ENCODE results near the gene HMGCR.

The HMGCR gene

GRCh38 chr5:75375414-75375813 is 38.4 kb downstream of the HMGCR start (continued):
- no peak for TF ChIP-seq ZNF791 (tag by site-specific recombination; IDR thresholded peaks at IDR 0.05)
- TF ChIP-seq ZBTB11 (tag by site-specific recombination; conservative IDR thresholded peaks at IDR 0.05; ENCODE audit: low read depth), result peak; percentile 75
- peak; percentile 29 for TF ChIP-seq ZNF654 (tag by site-specific recombination; IDR thresholded peaks at IDR 0.05; ENCODE audit: low read depth)
- no peak for TF ChIP-seq ZNF501 (tag by site-specific recombination; IDR thresholded peaks at IDR 0.05)

- no peaks in the 10 kb centered on the region for H3K9me3 ChIP-seq (ENCODE audit: control insufficient read depth, insufficient read depth, low read depth, low read length)
- peaks cover 28 to 38% of the 10 kb centered on the region in 2 experiments for H3K36me3 ChIP-seq (ENCODE audit: control insufficient read depth in 2 of 2, insufficient read depth in 1 of 2, low read length in 2 of 2)
- ChIA-PET CTCF (interaction anchor here (1.1 kb wide), 1 partner anchor 301 kb away, joined by 3 read pairs; no protein-coding TSS in a partner anchor), POLR2A (no interaction called here)
- no peak for TF ChIP-seq PRDM6 (tag by site-specific recombination; IDR thresholded peaks at IDR 0.05)
- no peak for TF ChIP-seq ZNF776 (tag by site-specific recombination; IDR thresholded peaks at IDR 0.05; ENCODE audit: borderline replicate concordance)
- TF ChIP-seq ZNF433 (tag by site-specific recombination; IDR thresholded peaks at IDR 0.05; ENCODE audit: low read depth), result no peak
- TF ChIP-seq ZNF366 (tag by site-specific recombination; conservative IDR thresholded peaks at IDR 0.05), result no peak
- no peak for TF ChIP-seq BCL11B (tag by site-specific recombination; IDR thresholded peaks at IDR 0.05; ENCODE audit: low read depth)
- TF ChIP-seq ZBTB6 (tag by site-specific recombination; IDR thresholded peaks at IDR 0.05), result no peak
- no peaks in the 10 kb centered on the region for H3K4me1 ChIP-seq (ENCODE audit: control insufficient read depth, insufficient read depth, low read length)
- no peak overlapping the region for H3K27ac ChIP-seq (ENCODE audit: extremely low read depth, low read depth, low read length)
- no peak overlapping the region for H3K4me3 ChIP-seq (ENCODE audit: low read depth, low read length)
These were observed 43.1 kb downstream of the HMGCR start for GRCh38 chr5:75380099-75380498.

- CTCF ChIA-PET, result interaction anchor here (1.0 kb wide), 1 partner anchor 13 kb away, joined by 3 read pairs; no protein-coding TSS in a partner anchor
- POLR2A ChIA-PET, result no interaction called here
- Histone ChIP-seq H3K9me3 (ENCODE audit: control insufficient read depth, insufficient read depth, low read depth, low read length) (no peaks in the 10 kb centered on the region), H3K4me1 (ENCODE audit: control insufficient read depth, insufficient read depth, low read length) (no peaks in the 10 kb centered on the region), H3K4me3 (ENCODE audit: low read depth, low read length) (no peak overlapping the region), H3K36me3 (ENCODE audit: control insufficient read depth in 2 of 2, insufficient read depth in 1 of 2, low read length in 2 of 2) (peaks cover 28 to 39% of the 10 kb centered on the region in 2 experiments), H3K27ac (ENCODE audit: extremely low read depth, low read depth, low read length) (no peak overlapping the region)
- no peak for TF ChIP-seq ZBTB44 (tag by site-specific recombination; IDR thresholded peaks at IDR 0.05)
- TF ChIP-seq MZF1 (tag by site-specific recombination; IDR thresholded peaks at IDR 0.05; ENCODE audit: borderline replicate concordance), result no peak
- TF ChIP-seq SETDB1 (IDR thresholded peaks at IDR 0.05; ENCODE audit: insufficient read length, low read length), result no peak
- TF ChIP-seq ZNF549 (tag by site-specific recombination; IDR thresholded peaks at IDR 0.05), result no peak
- TF ChIP-seq ZNF776 (tag by site-specific recombination; IDR thresholded peaks at IDR 0.05; ENCODE audit: borderline replicate concordance), result no peak
- no peak for TF ChIP-seq SCRT2 (tag by site-specific recombination; IDR thresholded peaks at IDR 0.05)
- no peak for TF ChIP-seq ZNF544 (tag by site-specific recombination; IDR thresholded peaks at IDR 0.05)
- no peak for TF ChIP-seq ZNF274 (IDR thresholded peaks at IDR 0.05; ENCODE audit: low read length)
- TF ChIP-seq ZNF274 (tag by site-specific recombination; IDR thresholded peaks at IDR 0.05; ENCODE audit: borderline replicate concordance), result no peak
- TF ChIP-seq ZNF324 (tag by site-specific recombination; IDR thresholded peaks at IDR 0.05), result no peak
- TF ChIP-seq ZNF350 (tag by site-specific recombination; IDR thresholded peaks at IDR 0.05), result no peak
- no peak for TF ChIP-seq ZNF433 (tag by site-specific recombination; IDR thresholded peaks at IDR 0.05; ENCODE audit: low read depth)
- no peak for TF ChIP-seq ZNF548 (tag by site-specific recombination; IDR thresholded peaks at IDR 0.05)
- no peak for TF ChIP-seq ZNF626 (tag by site-specific recombination; IDR thresholded peaks at IDR 0.05)
- TF ChIP-seq ZNF311 (tag by site-specific recombination; IDR thresholded peaks at IDR 0.05; ENCODE audit: borderline replicate concordance), result no peak
- TF ChIP-seq ZNF488 (tag by site-specific recombination; IDR thresholded peaks at IDR 0.05), result no peak
- no peak for TF ChIP-seq ZNF266 (tag by site-specific recombination; IDR thresholded peaks at IDR 0.05; ENCODE audit: low read depth)
These were observed 44.4 kb downstream of the HMGCR start for GRCh38 chr5:75381456-75381855.

All from HEK293 (cell line).